Large intestine (tissue), 3 donors: ENCODE data around the gene TSPAN33. TPM values are rescaled to one million over a fixed set of nuclear protein-coding genes. Genes with fewer than 3 reads are reported as not detected.
"Not testable (repeated sequence)": the region's sequence is repeated elsewhere in the genome, so short reads cannot be mapped to it uniquely, and the experiment has no call there.

Experiments
- DNase-seq, 2 donors: peaks; one replicate each; pipeline versions ENCODE4 v3.0.0 to v3.0.0-alpha.2; 2013
- H3K27ac ChIP-seq: one replicate; pipeline ENCODE4 v1.5.1; 2013; ENCODE audit warnings: low read length
- H3K27me3 ChIP-seq: 2 replicates; pipeline ENCODE4 v1.6.1; 2013; ENCODE audit warnings: low read length; ENCODE audit not compliant: control insufficient read depth, insufficient read depth
- H3K36me3 ChIP-seq: 2 replicates; pipeline ENCODE4 v1.6.1; 2013; ENCODE audit warnings: low read length; ENCODE audit not compliant: control insufficient read depth, insufficient read depth
- H3K4me1 ChIP-seq: one replicate; pipeline ENCODE4 v1.6.1; 2013; ENCODE audit warnings: low read length; ENCODE audit not compliant: control insufficient read depth, insufficient read depth
- H3K4me3 ChIP-seq: one replicate; pipeline ENCODE4 v1.5.1; 2013; ENCODE audit warnings: low read length
- H3K9me3 ChIP-seq: one replicate; pipeline ENCODE4 v1.6.1; 2013; ENCODE audit warnings: mild to moderate bottlenecking, low read depth, low read length, moderate library complexity; ENCODE audit not compliant: control insufficient read depth
- WGBS: methylation state at CpG from one replicate; pipeline ENCODE4 v1.1.5; 2013; ENCODE audit warnings: low lambda C conversion rate; ENCODE audit not compliant: insufficient coverage; 5-methylcytosine and 5-hydroxymethylcytosine counted together
- polyA plus RNA-seq: library from polyadenylated mRNA; unstranded; fragments of 120-200 nt; gene quantifications from one replicate; pipeline ENCODE4 v1.2.1, GENCODE V29; 2013

Gene TSPAN33
- polyA plus RNA-seq, 1 donor: 9.6 TPM

DNA sequence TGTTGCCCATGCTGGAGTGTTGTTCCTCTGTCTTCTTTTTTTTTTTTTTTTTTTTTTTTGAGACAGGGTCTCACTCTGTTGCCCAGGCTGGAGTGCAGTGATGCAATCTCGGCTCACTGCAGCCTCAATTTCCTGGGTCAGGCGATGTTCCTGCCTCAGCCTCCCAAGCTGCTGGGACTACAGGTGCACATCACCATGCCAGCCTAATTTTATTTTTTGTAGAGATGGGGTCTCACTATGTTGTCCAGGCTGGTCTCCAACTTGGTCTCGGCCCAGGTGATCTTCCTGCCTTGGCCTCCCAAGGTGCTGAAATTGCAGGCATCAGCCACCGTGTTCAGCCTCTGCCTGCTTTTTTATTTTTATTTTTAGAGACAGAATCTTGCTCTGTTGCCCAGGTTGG lies 74.7 kb downstream of the TSPAN33 start:
- H3K9me3 ChIP-seq: peaks cover 13% of the 10 kb centered on the region
- 100% methylated on average over 1 of the region's 4 CpGs for WGBS
- not testable (repeated sequence) for H3K27me3 ChIP-seq, H3K36me3 ChIP-seq, H3K4me3 ChIP-seq, H3K4me1 ChIP-seq, H3K27ac ChIP-seq, DNase-seq

Other genes starting within 250 kb of the TSPAN33 start
- gene KCP, start 234.0 kb upstream of the TSPAN33 start, polyA plus RNA-seq: 1.3 TPM
- 5.5 TPM for gene IRF5, start 206.8 kb upstream of the TSPAN33 start, polyA plus RNA-seq
- gene TNPO3, start 89.6 kb upstream of the TSPAN33 start, polyA plus RNA-seq: 32.1 TPM
- 23.6 TPM for gene SMO, start 43.9 kb downstream of the TSPAN33 start, polyA plus RNA-seq
- 23.2 TPM for gene AHCYL2, start 80.3 kb downstream of the TSPAN33 start, polyA plus RNA-seq